GM18873 (cell line): ENCODE data around the gene ANKRD27.
"Not testable (repeated sequence)": the region's sequence is repeated elsewhere in the genome, so short reads cannot be mapped to it uniquely, and the experiment has no call there.

Experiments used
- ATAC-seq: cut with Tn5 transposase; IDR thresholded peaks from one replicate; pipeline ENCODE4 v1.9.1; 2021; ENCODE audit warnings: mild to moderate bottlenecking, moderate library complexity, moderate number of reproducible peaks; ENCODE audit not compliant: unreplicated experiment, low FRiP score

The ANKRD27 gene

GRCh38 chr19:32674931-32675719 is at the start of gene ANKRD27:
TSS of gene ANKRD27 (minus strand) at chr19:32675180. CDS start at chr19:32659015, 16,165 bp downstream.
- peak; percentile 97 for ATAC-seq

- ATAC-seq = no peak
Measured at GRCh38 chr19:32720936-32721250, 45.9 kb upstream of the ANKRD27 start.

GRCh38 chr19:32720216-32720935 is 45.4 kb upstream of the ANKRD27 start:
- ATAC-seq = no peak

GRCh38 chr19:32719611-32720059 is 44.7 kb upstream of the ANKRD27 start, which contains the start of gene TDRD12:
TSS of gene TDRD12 (plus strand) at chr19:32719767. CDS start at chr19:32720073, 306 bp downstream.
- ATAC-seq = no peak

GRCh38 chr19:32718286-32718685 is 43.3 kb upstream of the ANKRD27 start:
- no peak for ATAC-seq

GRCh38 chr19:32717496-32717895 is 42.5 kb upstream of the ANKRD27 start:
- ATAC-seq = no peak

GRCh38 chr19:32716203-32716602 is 41.2 kb upstream of the ANKRD27 start:
- not testable (repeated sequence) for ATAC-seq

GRCh38 chr19:32711747-32712146 is 36.8 kb upstream of the ANKRD27 start:
- no peak for ATAC-seq

- ATAC-seq = no peak
Measured at GRCh38 chr19:32709032-32709431, 34.1 kb upstream of the ANKRD27 start.

GRCh38 chr19:32708457-32708856 is 33.5 kb upstream of the ANKRD27 start:
- ATAC-seq = no peak

- ATAC-seq = not testable (repeated sequence)
Measured at GRCh38 chr19:32704006-32704405, 29.0 kb upstream of the ANKRD27 start.

- no peak for ATAC-seq
Measured at GRCh38 chr19:32702010-32702409, 27.0 kb upstream of the ANKRD27 start.

GRCh38 chr19:32700129-32700528 is 25.1 kb upstream of the ANKRD27 start:
- not testable (repeated sequence) for ATAC-seq

GRCh38 chr19:32696771-32697170 is 21.8 kb upstream of the ANKRD27 start:
- ATAC-seq = not testable (repeated sequence)

GRCh38 chr19:32695506-32695905 is 20.5 kb upstream of the ANKRD27 start:
- not testable (repeated sequence) for ATAC-seq

- not testable (repeated sequence) for ATAC-seq
Measured at GRCh38 chr19:32694851-32695250, 19.9 kb upstream of the ANKRD27 start.

GRCh38 chr19:32694316-32694715 is 19.3 kb upstream of the ANKRD27 start:
- not testable (repeated sequence) for ATAC-seq

GRCh38 chr19:32693151-32694108 is 18.4 kb upstream of the ANKRD27 start:
- ATAC-seq = not testable (repeated sequence)

GRCh38 chr19:32692727-32693061 is 17.7 kb upstream of the ANKRD27 start:
- ATAC-seq = no peak

- peak; percentile 31 for ATAC-seq
Measured at GRCh38 chr19:32691952-32692726, 17.2 kb upstream of the ANKRD27 start.
